SK-N-SH treated with all-trans-retinoic acid at 6 μM for 48 hours (cell line): ENCODE results near the gene ZEB2.

Experiments used
- ATAC-seq: fragments of 200-7000 bp; cut with Tn5 transposase; 3 replicates; pipeline ENCODE4 v1.9.1; 2020; ENCODE audit warnings: mild to moderate bottlenecking, moderate library complexity
- ARNTL ChIP-seq: fragments of 450-650 bp; formaldehyde crosslinking; IDR thresholded peaks from 2 replicates; pipeline ENCODE4 v1.5.0; 2020; ENCODE audit warnings: low read depth, mild to moderate bottlenecking, moderate library complexity, borderline replicate concordance
- CSDC2 ChIP-seq: fragments of 250-450 bp; sonication (Bioruptor Pico); IDR thresholded peaks from 2 replicates; pipeline ENCODE4 v1.5.0; 2020; ENCODE audit warnings: mild to moderate bottlenecking, moderate library complexity
- CSRNP3 ChIP-seq: fragments of 250-450 bp; sonication (Bioruptor Pico); IDR thresholded peaks from 2 replicates; pipeline ENCODE4 v1.5.1; 2021; ENCODE audit warnings: mild to moderate bottlenecking, moderate library complexity
- ESRRG ChIP-seq: fragments of 250-450 bp; sonication (Bioruptor Pico); IDR thresholded peaks from 2 replicates; pipeline ENCODE4 v1.6.1; 2021; ENCODE audit warnings: mild to moderate bottlenecking
- ISL1 ChIP-seq: fragments of 250-450 bp; sonication (Bioruptor Pico); IDR thresholded peaks from 2 replicates; pipeline ENCODE4 v2.1.2; 2022; ENCODE audit warnings: mild to moderate bottlenecking, moderate library complexity
- OSR1 ChIP-seq: fragments of 250-450 bp; sonication (Bioruptor Pico); IDR thresholded peaks from 2 replicates; pipeline ENCODE4 v1.8.0; 2022; ENCODE audit warnings: moderate library complexity, mild to moderate bottlenecking, inconsistent platforms
- PATZ1 ChIP-seq: fragments of 250-450 bp; sonication (Bioruptor Pico); IDR thresholded peaks from 2 replicates; pipeline ENCODE4 v1.8.0; 2020; ENCODE audit warnings: mild to moderate bottlenecking, moderate library complexity, borderline replicate concordance
- PPARA ChIP-seq: fragments of 250-450 bp; sonication (Bioruptor Pico); IDR thresholded peaks from 2 replicates; pipeline ENCODE4 v1.5.0; 2020; ENCODE audit warnings: mild to moderate bottlenecking, borderline replicate concordance
- RARB ChIP-seq: fragments of 250-450 bp; sonication (Bioruptor Pico); IDR thresholded peaks from 2 replicates; pipeline ENCODE4 v1.8.0; 2021; ENCODE audit warnings: mild to moderate bottlenecking, moderate library complexity
- SNAI2 ChIP-seq: fragments of 250-450 bp; sonication (Bioruptor Pico); IDR thresholded peaks from 2 replicates; pipeline ENCODE4 v1.5.0; 2020; ENCODE audit warnings: mild to moderate bottlenecking, moderate library complexity
- TOX ChIP-seq: fragments of 250-450 bp; sonication (Bioruptor Pico); IDR thresholded peaks from 2 replicates; pipeline ENCODE4 v1.8.0; 2021; ENCODE audit warnings: mild to moderate bottlenecking, moderate library complexity, borderline replicate concordance
- ZC3H10 ChIP-seq: fragments of 250-450 bp; sonication (Bioruptor Pico); IDR thresholded peaks from 2 replicates; pipeline ENCODE4 v1.5.1; 2021; ENCODE audit warnings: mild to moderate bottlenecking, moderate library complexity
- ZFP3 ChIP-seq: fragments of 250-450 bp; sonication (Bioruptor Pico); IDR thresholded peaks from 2 replicates; pipeline ENCODE4 v1.5.0; 2020; ENCODE audit warnings: mild to moderate bottlenecking, moderate library complexity
- ZFP30 ChIP-seq: fragments of 450-650 bp; formaldehyde crosslinking; IDR thresholded peaks from 2 replicates; pipeline ENCODE4 v1.5.0; 2022; ENCODE audit warnings: mild to moderate bottlenecking, moderate library complexity
- ZNF565 ChIP-seq: fragments of 450-650 bp; formaldehyde crosslinking; conservative IDR thresholded peaks from 2 replicates; pipeline ENCODE4 v1.5.0; 2020; ENCODE audit warnings: low read depth, mild to moderate bottlenecking, moderate library complexity
- ZNF70 ChIP-seq: fragments of 450-650 bp; formaldehyde crosslinking; IDR thresholded peaks from 2 replicates; pipeline ENCODE4 v1.5.0; 2020; ENCODE audit warnings: mild to moderate bottlenecking, moderate library complexity
- ZNF8 ChIP-seq: fragments of 450-650 bp; formaldehyde crosslinking; IDR thresholded peaks from 2 replicates; pipeline ENCODE4 v1.5.0; 2020; ENCODE audit warnings: mild to moderate bottlenecking, moderate library complexity
- TF ChIP-seq, protein P1 (sequence below): fragments of 250-450 bp; sonication (Bioruptor Pico); IDR thresholded peaks from 2 replicates; pipeline ENCODE4 v1.8.0; 2021; ENCODE audit warnings: low read depth, mild to moderate bottlenecking, moderate library complexity, borderline replicate concordance
- TF ChIP-seq, protein P2 (sequence below): fragments of 250-450 bp; sonication (Bioruptor Pico); IDR thresholded peaks from 2 replicates; pipeline ENCODE4 v1.5.1; 2020; ENCODE audit warnings: low read depth, mild to moderate bottlenecking, moderate library complexity
- TF ChIP-seq, protein P3 (sequence below): fragments of 250-450 bp; sonication (Bioruptor Pico); IDR thresholded peaks from 2 replicates; pipeline ENCODE4 v1.5.0; 2020; ENCODE audit warnings: mild to moderate bottlenecking, moderate library complexity

The ZEB2 gene

DNA sequence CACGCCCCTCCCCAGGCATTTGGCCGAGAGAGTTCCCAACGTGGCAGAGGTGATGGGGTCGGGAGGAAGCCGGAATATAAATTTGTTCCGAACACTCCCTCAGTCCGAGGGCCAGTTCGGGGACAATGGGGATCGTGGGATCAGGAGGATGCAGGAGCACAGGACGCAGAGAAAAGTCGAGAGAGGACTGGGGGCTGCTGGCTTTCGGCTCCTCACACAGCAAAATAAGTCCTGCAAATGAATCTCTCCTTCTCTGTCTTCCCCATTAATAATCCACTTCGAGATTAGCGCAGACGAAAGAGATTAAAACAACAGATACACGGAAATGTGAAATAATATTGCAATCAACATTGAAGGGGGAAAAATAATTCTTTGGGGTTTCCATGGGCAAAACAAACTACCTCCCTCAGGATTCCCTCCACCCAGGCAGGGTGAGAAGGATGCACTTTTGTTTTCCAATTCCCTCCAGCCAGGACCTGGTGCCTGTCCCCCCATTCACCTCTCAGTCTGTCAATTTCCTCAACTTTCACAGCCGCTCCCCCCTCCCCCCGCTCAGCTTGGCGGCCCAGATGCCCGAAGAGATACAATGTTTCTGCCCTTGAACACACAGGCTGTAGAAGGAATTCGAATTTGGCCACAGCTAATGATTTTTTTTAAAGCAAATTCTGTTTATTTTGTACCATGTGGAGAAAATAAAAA is 3.1 kb upstream of the ZEB2 start:
- TF ChIP-seq, protein P1, sequence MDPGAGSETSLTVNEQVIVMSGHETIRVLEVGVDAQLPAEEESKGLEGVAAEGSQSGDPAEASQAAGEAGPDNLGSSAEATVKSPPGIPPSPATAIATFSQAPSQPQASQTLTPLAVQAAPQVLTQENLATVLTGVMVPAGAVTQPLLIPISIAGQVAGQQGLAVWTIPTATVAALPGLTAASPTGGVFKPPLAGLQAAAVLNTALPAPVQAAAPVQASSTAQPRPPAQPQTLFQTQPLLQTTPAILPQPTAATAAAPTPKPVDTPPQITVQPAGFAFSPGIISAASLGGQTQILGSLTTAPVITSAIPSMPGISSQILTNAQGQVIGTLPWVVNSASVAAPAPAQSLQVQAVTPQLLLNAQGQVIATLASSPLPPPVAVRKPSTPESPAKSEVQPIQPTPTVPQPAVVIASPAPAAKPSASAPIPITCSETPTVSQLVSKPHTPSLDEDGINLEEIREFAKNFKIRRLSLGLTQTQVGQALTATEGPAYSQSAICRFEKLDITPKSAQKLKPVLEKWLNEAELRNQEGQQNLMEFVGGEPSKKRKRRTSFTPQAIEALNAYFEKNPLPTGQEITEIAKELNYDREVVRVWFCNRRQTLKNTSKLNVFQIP (CRISPR knock-in tag): no peak
- TF ChIP-seq ZNF70 (no peak), ZFP30 (CRISPR knock-in tag) (no peak), ZC3H10 (CRISPR knock-in tag) (no peak), ZFP3 (no peak), OSR1 (no peak), TOX (CRISPR knock-in tag) (no peak), CSDC2 (CRISPR knock-in tag) (no peak), RARB (CRISPR knock-in tag) (no peak)
- TF ChIP-seq, protein P2, sequence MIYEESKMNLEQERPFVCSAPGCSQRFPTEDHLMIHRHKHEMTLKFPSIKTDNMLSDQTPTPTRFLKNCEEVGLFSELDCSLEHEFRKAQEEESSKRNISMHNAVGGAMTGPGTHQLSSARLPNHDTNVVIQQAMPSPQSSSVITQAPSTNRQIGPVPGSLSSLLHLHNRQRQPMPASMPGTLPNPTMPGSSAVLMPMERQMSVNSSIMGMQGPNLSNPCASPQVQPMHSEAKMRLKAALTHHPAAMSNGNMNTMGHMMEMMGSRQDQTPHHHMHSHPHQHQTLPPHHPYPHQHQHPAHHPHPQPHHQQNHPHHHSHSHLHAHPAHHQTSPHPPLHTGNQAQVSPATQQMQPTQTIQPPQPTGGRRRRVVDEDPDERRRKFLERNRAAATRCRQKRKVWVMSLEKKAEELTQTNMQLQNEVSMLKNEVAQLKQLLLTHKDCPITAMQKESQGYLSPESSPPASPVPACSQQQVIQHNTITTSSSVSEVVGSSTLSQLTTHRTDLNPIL (CRISPR knock-in tag): no peak
- TF ChIP-seq, all 23 proteins: peak for 0
- 0 out of 3 replicates have a peak, but pooled peaks have one; percentile 1 for ATAC-seq

- ATAC-seq: no peak
Measured at GRCh38 chr2:144522176-144522896, 2.4 kb upstream of the ZEB2 start.

More at GRCh38 chr2:144522176-144522896, 2.4 kb upstream of the ZEB2 start:
- TF ChIP-seq ZNF565: no peak
- no peak for TF ChIP-seq CSDC2 (CRISPR knock-in tag)
- TF ChIP-seq, protein P2 (CRISPR knock-in tag): no peak
- no peak for TF ChIP-seq ZNF8
- no peak for TF ChIP-seq PPARA (CRISPR knock-in tag)
- no peak for TF ChIP-seq ARNTL
- TF ChIP-seq ZC3H10 (CRISPR knock-in tag): no peak
- no peak for TF ChIP-seq TOX (CRISPR knock-in tag)
- no peak for TF ChIP-seq ZNF70
- no peak for TF ChIP-seq ESRRG (CRISPR knock-in tag)
- no peak for TF ChIP-seq ISL1 (CRISPR knock-in tag)
- TF ChIP-seq ZFP3: no peak
- TF ChIP-seq SNAI2 (CRISPR knock-in tag): no peak
- TF ChIP-seq ZFP30 (CRISPR knock-in tag): no peak
- TF ChIP-seq, protein P3, sequence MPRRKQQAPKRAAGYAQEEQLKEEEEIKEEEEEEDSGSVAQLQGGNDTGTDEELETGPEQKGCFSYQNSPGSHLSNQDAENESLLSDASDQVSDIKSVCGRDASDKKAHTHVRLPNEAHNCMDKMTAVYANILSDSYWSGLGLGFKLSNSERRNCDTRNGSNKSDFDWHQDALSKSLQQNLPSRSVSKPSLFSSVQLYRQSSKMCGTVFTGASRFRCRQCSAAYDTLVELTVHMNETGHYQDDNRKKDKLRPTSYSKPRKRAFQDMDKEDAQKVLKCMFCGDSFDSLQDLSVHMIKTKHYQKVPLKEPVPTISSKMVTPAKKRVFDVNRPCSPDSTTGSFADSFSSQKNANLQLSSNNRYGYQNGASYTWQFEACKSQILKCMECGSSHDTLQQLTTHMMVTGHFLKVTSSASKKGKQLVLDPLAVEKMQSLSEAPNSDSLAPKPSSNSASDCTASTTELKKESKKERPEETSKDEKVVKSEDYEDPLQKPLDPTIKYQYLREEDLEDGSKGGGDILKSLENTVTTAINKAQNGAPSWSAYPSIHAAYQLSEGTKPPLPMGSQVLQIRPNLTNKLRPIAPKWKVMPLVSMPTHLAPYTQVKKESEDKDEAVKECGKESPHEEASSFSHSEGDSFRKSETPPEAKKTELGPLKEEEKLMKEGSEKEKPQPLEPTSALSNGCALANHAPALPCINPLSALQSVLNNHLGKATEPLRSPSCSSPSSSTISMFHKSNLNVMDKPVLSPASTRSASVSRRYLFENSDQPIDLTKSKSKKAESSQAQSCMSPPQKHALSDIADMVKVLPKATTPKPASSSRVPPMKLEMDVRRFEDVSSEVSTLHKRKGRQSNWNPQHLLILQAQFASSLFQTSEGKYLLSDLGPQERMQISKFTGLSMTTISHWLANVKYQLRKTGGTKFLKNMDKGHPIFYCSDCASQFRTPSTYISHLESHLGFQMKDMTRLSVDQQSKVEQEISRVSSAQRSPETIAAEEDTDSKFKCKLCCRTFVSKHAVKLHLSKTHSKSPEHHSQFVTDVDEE (CRISPR knock-in tag): no peak
- no peak for TF ChIP-seq OSR1
- no peak for TF ChIP-seq PATZ1 (CRISPR knock-in tag)
- no peak for TF ChIP-seq CSRNP3 (CRISPR knock-in tag)
